CD14-positive monocyte (primary cell): ENCODE results near the gene CPNE4. TPM values are rescaled to one million over a fixed set of nuclear protein-coding genes. Genes with fewer than 3 reads are reported as not detected.

Experiments
- DNase-seq, 3 donors: peaks; one replicate each; pipeline ENCODE4 v3.0.0-alpha.2; 2011 to 2022
- H2AFZ ChIP-seq: 2 replicates; pipeline ENCODE4 v1.6.0; 2012; ENCODE audit warnings: mild to moderate bottlenecking, low read depth, low read length, inconsistent platforms; ENCODE audit not compliant: insufficient read depth, poor library complexity, severe bottlenecking
- H3K27ac ChIP-seq, 2 donors: 1 replicate in 1 of 2; 2 replicates in 1 of 2; pipeline ENCODE4 v1.5.1; 2012 to 2013; ENCODE audit warnings: low read length in 2 of 2, control low read depth in 1 of 2, inconsistent platforms in 1 of 2, low read depth in 1 of 2, mild to moderate bottlenecking in 1 of 2
- H3K27me3 ChIP-seq, 2 donors: one replicate each; pipeline versions ENCODE4 v1.6.0 to v1.6.1; 2011 to 2013; ENCODE audit warnings: low read length in 2 of 2; ENCODE audit not compliant: control insufficient read depth in 2 of 2, insufficient read depth in 2 of 2
- H3K36me3 ChIP-seq, 2 donors: replicated peaks in 1 of 2; 1 replicate in 1 of 2; 2 replicates in 1 of 2; pipeline versions ENCODE4 v1.5.1 to v1.6.1; 2012 to 2013; ENCODE audit warnings: low read length in 2 of 2, control low read depth in 1 of 2, inconsistent platforms in 1 of 2, mild to moderate bottlenecking in 1 of 2; ENCODE audit not compliant: insufficient read depth in 2 of 2, control insufficient read depth in 1 of 2
- H3K4me1 ChIP-seq, 2 donors: 1 replicate in 1 of 2; 2 replicates in 1 of 2; pipeline versions ENCODE4 v1.5.1 to v1.6.1; 2012 to 2013; ENCODE audit warnings: low read length in 2 of 2, control low read depth in 1 of 2, inconsistent platforms in 1 of 2, mild to moderate bottlenecking in 1 of 2, moderate library complexity in 1 of 2; ENCODE audit not compliant: insufficient read depth in 2 of 2, control insufficient read depth in 1 of 2
- H3K4me2 ChIP-seq: replicated peaks from 2 replicates; pipeline ENCODE3; 2012; ENCODE audit warnings: low read length, moderate library complexity, mild to moderate bottlenecking; ENCODE audit not compliant: poor library complexity, severe bottlenecking; ENCODE audit errors: extremely low read depth
- H3K4me3 ChIP-seq, 3 experiments: fragments of 200-600 bp in 1 of 3; sonication (generic) in 1 of 3; replicated peaks in 1 of 3; 1 replicate in 2 of 3; 2 replicates in 1 of 3; pipeline ENCODE4 v1.5.1; 2011 to 2013; ENCODE audit warnings: low read length in 3 of 3, mild to moderate bottlenecking in 3 of 3, control low read depth in 2 of 3, low read depth in 2 of 3, inconsistent platforms in 1 of 3, moderate library complexity in 1 of 3
- H3K79me2 ChIP-seq: 2 replicates; pipeline ENCODE4 v1.6.0; 2012; ENCODE audit warnings: mild to moderate bottlenecking, control low read depth, inconsistent platforms, low read length, moderate library complexity; ENCODE audit not compliant: insufficient read depth
- H3K9ac ChIP-seq: 2 replicates; pipeline ENCODE4 v1.6.0; 2017; ENCODE audit warnings: low read length, mild to moderate bottlenecking; ENCODE audit not compliant: insufficient read depth, poor library complexity, severe bottlenecking
- H3K9me3 ChIP-seq, 2 donors: replicated peaks in 1 of 2; 1 replicate in 1 of 2; 2 replicates in 1 of 2; pipeline versions ENCODE4 v1.5.1 to v1.6.1; 2012 to 2013; ENCODE audit warnings: low read length in 2 of 2, control low read depth in 1 of 2; ENCODE audit not compliant: control insufficient read depth in 1 of 2, insufficient read depth in 1 of 2
- H4K20me1 ChIP-seq: 2 replicates; pipeline ENCODE4 v1.6.0; 2012; ENCODE audit warnings: mild to moderate bottlenecking, low read length, control low read depth, moderate library complexity; ENCODE audit not compliant: insufficient read depth
- H3K27ac Mint-ChIP-seq, 7 donors: one replicate each; pipeline ENCODE4 v1.8.0; 2020; ENCODE audit warnings: mild to moderate bottlenecking in 7 of 7, mixed read lengths in 7 of 7, moderate library complexity in 6 of 7, inconsistent platforms in 2 of 7
- H3K27me3 Mint-ChIP-seq, 3 donors: one replicate each; pipeline ENCODE4 v1.8.0; 2021 to 2022; ENCODE audit warnings: low read depth in 3 of 3, mild to moderate bottlenecking in 3 of 3, mixed read lengths in 3 of 3, moderate library complexity in 3 of 3, inconsistent platforms in 1 of 3
- H3K36me3 Mint-ChIP-seq, 2 donors: one replicate each; pipeline ENCODE4 v1.8.0; 2020; ENCODE audit warnings: mixed read lengths in 2 of 2, inconsistent platforms in 1 of 2, mild to moderate bottlenecking in 1 of 2
- H3K4me1 Mint-ChIP-seq: one replicate; pipeline ENCODE4 v1.8.0; 2020; ENCODE audit warnings: mild to moderate bottlenecking, mixed read lengths
- H3K4me3 Mint-ChIP-seq, 2 donors: one replicate each; pipeline ENCODE4 v1.8.0; 2020; ENCODE audit warnings: mild to moderate bottlenecking in 2 of 2, mixed read lengths in 2 of 2, moderate library complexity in 1 of 2
- H3K9me3 Mint-ChIP-seq, 7 donors: one replicate each; pipeline ENCODE4 v1.8.0; 2020 to 2022; ENCODE audit warnings: mixed read lengths in 7 of 7, mild to moderate bottlenecking in 6 of 7, moderate library complexity in 6 of 7, inconsistent platforms in 2 of 7
- CTCF ChIP-seq: fragments of 200-600 bp; IDR thresholded peaks from one replicate; pipeline ENCODE4 v1.8.0; 2022; ENCODE audit warnings: antibody characterized with exemption, mild to moderate bottlenecking
- WGBS: methylation state at CpG from one replicate; pipeline ENCODE4 v1.1.5; 2013; ENCODE audit warnings: missing lambda C conversion rate; ENCODE audit not compliant: insufficient coverage; 5-methylcytosine and 5-hydroxymethylcytosine counted together
- intact Hi-C, 2 donors: fragments of 100-400 bp; cut with micrococcal nuclease; formaldehyde crosslinking; loops; one replicate each; pipeline versions ENCODE4 v1.15.0 to v1.15.1; 2023
- polyA plus RNA-seq, 3 donors: library from polyadenylated mRNA; depleted of rRNA in 1 of 3; unstranded in 2 of 3; stranded (reverse) in 1 of 3; fragments of 300-500 nt in 2 of 3; fragments of >200 nt in 1 of 3; fragmentation: Illumina TruSeq in 2 of 3; gene quantifications; 1 replicate in 2 of 3; 2 replicates in 1 of 3; pipeline ENCODE4 v1.2.3, GENCODE V29; 2012 to 2021

Gene CPNE4
- polyA plus RNA-seq, 3 donors: not detected

- no peaks in the 10 kb centered on the region for H4K20me1 ChIP-seq
- Mint-ChIP-seq H3K36me3 (no peaks in the 10 kb centered on the region), H3K27me3 (peaks cover 2% of the 10 kb centered on the region in 3 donors), H3K4me1 (no peaks in the 10 kb centered on the region), H3K9me3 (peaks cover 0 to 3% (median 0%) of the 10 kb centered on the region in 7 donors), H3K27ac (no peak overlapping the region), H3K4me3 (no peak overlapping the region)
- no peak for DNase-seq
- H3K9me3 ChIP-seq: no peaks in the 10 kb centered on the region
- no peaks in the 10 kb centered on the region for H3K27me3 ChIP-seq
- no peaks in the 10 kb centered on the region for H3K36me3 ChIP-seq
- H3K27ac ChIP-seq: no peak overlapping the region
- no peaks in the 10 kb centered on the region for H3K4me1 ChIP-seq
- no peak for TF ChIP-seq CTCF
- intact Hi-C loops: no loop called here
- H3K4me2 ChIP-seq: no peak overlapping the region
- H3K4me3 ChIP-seq: no peak overlapping the region
- no CpG with 5 or more reads among the region's 1 CpG for WGBS
- no peaks in the 10 kb centered on the region for H3K79me2 ChIP-seq
- H2AFZ ChIP-seq: no peak overlapping the region
- H3K9ac ChIP-seq: no peak overlapping the region
These were observed 422.1 kb downstream of the CPNE4 start for GRCh38 chr3:131612745-131613144.

DNA sequence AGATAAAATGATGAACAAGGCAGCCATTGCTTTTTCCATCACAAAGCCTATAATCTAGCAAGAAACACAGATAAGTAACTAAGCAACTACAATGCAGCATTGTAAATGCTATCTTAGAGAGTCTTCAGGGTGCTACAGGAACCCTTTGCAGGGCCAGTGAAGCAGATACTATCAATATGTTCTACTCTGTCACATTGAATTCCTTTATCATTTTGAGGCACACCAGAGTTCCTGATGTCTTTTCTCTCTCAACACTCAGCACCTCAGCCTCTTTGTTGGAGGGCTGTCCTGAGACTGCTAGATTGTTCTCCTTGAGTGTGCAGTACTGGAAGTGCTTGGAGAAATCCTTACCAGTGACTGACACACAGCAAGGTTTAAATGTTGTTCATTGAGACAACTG is 424.6 kb downstream of the CPNE4 start:
- no peak overlapping the region for H3K4me3 Mint-ChIP-seq
- DNase-seq: no peak
- H3K79me2 ChIP-seq: no peaks in the 10 kb centered on the region
- H3K4me1 ChIP-seq: no peaks in the 10 kb centered on the region
- no peak overlapping the region for H3K4me3 ChIP-seq
- intact Hi-C loops: no loop called here
- H3K4me2 ChIP-seq: no peak overlapping the region
- no peaks in the 10 kb centered on the region for H3K9me3 ChIP-seq
- no peaks in the 10 kb centered on the region for H3K4me1 Mint-ChIP-seq
- no peak overlapping the region for H3K9ac ChIP-seq
- no peak overlapping the region for H2AFZ ChIP-seq
- no peaks in the 10 kb centered on the region for H3K27me3 ChIP-seq
- H3K36me3 Mint-ChIP-seq: no peaks in the 10 kb centered on the region
- no peak for TF ChIP-seq CTCF
- H3K27me3 Mint-ChIP-seq: peaks cover 2 to 3% (median 2%) of the 10 kb centered on the region in 3 donors
- H3K9me3 Mint-ChIP-seq: peaks cover 0 to 3% (median 0%) of the 10 kb centered on the region in 7 donors
- H4K20me1 ChIP-seq: no peaks in the 10 kb centered on the region
- H3K27ac Mint-ChIP-seq: no peak overlapping the region
- H3K36me3 ChIP-seq: no peaks in the 10 kb centered on the region
- H3K27ac ChIP-seq: no peak overlapping the region
